ENCODE measurements around the gene TSPAN18.

- TF ChIP-seq CTCF (IDR thresholded peaks at IDR 0.05; ENCODE audit: low read depth, low read length) (no peak), EZH2phosphoT487 (IDR thresholded peaks at IDR 0.05; ENCODE audit: low read depth) (no peak)
Measured at GRCh38 chr11:44859528-44859925, 132.8 kb downstream of the TSPAN18 start.

Measured in OCI-LY3 (cell line).